ENCODE results near the gene IFRD2.
"Not testable (repeated sequence)": the region's sequence is repeated elsewhere in the genome, so short reads cannot be mapped to it uniquely, and the experiment has no call there.

Gene IFRD2

DNA sequence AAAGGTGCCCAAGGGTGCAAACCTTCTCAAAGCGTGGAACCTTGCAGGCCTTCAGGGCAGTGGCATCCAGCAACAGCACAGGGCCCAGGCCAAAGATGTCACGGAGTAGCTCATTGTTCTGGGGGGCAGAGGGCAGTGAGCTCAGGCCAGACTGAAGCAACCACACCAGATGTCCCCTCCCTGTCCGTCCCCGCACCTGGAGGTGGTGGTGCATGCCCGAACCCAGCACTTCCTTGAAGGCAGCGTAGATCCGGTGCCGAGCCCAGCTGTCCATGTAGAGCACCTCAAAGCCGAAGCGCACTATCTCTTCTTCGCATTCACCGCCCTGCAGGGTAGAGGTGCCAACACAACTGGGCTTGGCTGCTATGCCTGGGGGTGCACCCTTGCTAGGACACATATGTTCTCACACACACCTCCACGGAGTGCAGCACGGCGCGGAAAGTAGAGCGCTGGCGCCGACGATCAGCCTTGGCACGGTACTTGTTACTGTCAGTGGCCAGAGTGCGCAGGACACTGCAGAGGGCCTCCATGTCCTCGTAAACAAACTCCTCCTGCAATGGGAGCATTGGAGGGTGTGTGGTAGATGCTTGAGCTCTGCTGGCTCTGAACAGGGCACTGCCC, 3.7 kb downstream of the IFRD2 start:
- no peak for DNase-seq (ENCODE audit: low read depth)
- TF ChIP-seq, protein P1, sequence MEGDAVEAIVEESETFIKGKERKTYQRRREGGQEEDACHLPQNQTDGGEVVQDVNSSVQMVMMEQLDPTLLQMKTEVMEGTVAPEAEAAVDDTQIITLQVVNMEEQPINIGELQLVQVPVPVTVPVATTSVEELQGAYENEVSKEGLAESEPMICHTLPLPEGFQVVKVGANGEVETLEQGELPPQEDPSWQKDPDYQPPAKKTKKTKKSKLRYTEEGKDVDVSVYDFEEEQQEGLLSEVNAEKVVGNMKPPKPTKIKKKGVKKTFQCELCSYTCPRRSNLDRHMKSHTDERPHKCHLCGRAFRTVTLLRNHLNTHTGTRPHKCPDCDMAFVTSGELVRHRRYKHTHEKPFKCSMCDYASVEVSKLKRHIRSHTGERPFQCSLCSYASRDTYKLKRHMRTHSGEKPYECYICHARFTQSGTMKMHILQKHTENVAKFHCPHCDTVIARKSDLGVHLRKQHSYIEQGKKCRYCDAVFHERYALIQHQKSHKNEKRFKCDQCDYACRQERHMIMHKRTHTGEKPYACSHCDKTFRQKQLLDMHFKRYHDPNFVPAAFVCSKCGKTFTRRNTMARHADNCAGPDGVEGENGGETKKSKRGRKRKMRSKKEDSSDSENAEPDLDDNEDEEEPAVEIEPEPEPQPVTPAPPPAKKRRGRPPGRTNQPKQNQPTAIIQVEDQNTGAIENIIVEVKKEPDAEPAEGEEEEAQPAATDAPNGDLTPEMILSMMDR (conservative IDR thresholded peaks at IDR 0.05; ENCODE audit: low read depth, low read length), result no peak
- H3K4me3 ChIP-seq (ENCODE audit: low read length), result no peak overlapping the region

DNA sequence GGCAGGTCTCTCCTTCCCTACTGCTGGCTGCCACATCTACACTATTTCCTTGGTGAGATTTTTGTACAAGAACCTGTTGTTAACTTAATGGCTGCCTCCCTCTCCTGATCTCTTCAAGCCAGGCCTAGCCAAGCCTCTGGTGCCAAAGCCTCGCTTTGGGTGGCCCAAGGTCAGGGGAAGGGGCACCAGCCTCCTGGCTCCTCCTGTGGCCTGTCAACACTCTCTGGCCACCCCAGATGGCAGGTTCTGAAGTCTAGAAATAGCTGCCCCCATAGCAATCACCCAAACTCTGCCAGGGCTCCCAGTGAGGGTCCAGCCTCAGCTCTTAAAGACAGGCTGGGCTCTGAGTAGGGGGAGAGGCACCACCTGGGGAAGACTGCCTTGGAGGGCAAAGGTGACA, 5.0 kb downstream of the IFRD2 start:
- no peak overlapping the region for H3K4me3 ChIP-seq (ENCODE audit: low read length)
- no peak for DNase-seq (ENCODE audit: low read depth)
- TF ChIP-seq, protein P1 (conservative IDR thresholded peaks at IDR 0.05; ENCODE audit: low read depth, low read length), result no peak

DNA sequence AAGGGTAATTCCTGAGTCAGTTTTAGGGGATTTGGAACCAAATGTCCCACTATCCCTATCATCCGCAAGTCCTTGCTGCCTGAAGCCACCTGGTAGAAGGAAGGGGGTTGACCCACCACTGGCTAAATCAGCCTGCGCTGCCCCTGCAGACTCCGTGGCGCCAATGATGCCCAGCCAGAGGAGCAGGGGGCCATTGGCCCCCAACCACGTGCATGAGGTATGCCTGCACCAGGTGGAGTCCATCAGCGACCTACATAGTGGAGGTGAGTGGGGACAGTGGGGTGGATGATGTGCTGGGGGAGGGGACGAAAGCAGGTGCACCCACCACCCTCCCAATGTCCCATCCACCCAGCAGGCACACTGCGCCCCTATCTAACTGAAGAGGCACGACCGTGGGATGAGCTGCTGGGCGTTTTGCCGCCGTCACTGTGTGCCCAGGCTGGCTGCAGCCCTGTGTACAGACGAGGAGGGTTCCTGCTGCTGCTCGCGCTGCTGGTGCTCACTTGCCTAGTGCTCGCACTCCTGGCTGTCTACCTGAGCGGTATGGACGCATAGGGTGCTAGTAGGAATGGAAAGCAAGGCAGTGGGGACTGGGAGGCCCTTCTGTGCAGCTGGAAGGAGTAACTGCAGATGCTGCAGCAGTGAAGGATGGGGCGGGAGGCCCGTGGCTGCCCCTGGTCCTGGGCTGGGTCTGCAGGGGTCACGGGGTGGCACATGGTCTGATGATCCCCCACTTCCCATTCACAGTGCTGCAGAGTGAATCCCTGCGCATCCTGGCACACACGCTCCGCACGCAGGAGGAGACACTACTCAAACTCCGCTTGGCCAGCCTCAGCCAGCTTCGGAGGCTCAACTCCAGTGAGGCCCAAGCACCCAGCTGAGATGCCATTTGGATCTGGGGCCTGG, 5.7 kb downstream of the IFRD2 start:
- H3K4me3 ChIP-seq (ENCODE audit: low read length), result no peak overlapping the region
- TF ChIP-seq, protein P1 (conservative IDR thresholded peaks at IDR 0.05; ENCODE audit: low read depth, low read length), result no peak
- no peak for DNase-seq (ENCODE audit: low read depth)

DNA sequence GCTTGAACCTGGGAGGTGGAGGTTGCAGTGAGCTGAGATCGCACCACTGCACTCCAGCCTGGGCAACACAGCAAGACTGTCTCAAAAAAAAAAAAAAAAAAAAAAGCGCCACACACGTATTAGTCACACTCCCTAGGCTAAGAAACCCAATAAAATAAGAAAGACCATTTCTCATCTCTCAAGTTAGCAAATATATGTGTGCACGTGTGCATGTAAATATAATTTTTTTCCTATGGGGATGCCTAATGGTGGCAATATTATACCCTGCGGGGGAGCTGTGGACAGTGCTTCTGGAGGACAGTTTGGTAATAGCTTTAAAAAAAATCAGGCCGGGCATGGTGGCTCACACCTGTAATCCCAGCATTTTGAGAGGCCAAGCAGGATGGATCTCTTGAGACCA, 8.1 kb downstream of the IFRD2 start:
- not testable (repeated sequence) for DNase-seq (ENCODE audit: low read depth); H3K4me3 ChIP-seq (ENCODE audit: low read length)

DNA sequence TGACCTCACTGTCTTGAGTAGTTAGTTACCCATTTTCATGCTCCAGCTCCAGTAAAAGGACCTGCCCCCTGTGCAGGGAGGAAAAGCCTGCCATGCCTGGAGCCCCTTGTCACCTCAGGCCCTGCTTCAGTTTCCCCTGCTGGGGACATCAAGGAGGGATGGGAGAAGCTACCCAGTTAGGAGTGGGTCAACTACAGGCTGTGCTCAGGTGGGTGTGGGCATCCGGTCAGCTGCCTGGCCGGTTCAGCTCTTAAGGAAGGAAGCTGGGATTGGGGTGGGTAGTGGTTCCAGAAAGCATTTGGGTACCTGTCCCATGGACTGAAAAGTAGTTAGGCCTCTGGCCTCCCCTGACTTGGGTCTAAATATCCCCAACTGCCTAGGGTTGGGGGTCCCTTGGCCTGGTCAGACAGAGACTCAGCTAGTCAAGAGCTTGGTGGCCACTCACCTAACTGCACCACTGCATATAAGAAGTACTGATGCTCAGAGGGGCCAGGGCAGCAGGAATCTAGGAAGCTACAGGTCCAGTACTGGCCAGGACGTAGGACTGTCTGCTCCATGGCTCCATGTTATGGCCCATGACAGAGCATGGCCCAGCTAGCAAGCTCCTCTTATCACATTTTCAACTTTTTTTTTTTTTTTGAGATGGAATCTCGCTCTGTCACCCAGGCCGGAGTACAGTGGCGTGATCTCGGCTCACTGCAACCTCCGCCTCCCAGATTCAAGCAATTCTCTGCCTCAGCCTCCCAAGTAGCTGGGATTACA, 12.8 kb downstream of the IFRD2 start:
- H3K4me3 ChIP-seq (ENCODE audit: low read length), result no peak overlapping the region
- DNase-seq (ENCODE audit: low read depth), result no peak
- TF ChIP-seq, protein P1 (conservative IDR thresholded peaks at IDR 0.05; ENCODE audit: low read depth, low read length), result no peak

DNA sequence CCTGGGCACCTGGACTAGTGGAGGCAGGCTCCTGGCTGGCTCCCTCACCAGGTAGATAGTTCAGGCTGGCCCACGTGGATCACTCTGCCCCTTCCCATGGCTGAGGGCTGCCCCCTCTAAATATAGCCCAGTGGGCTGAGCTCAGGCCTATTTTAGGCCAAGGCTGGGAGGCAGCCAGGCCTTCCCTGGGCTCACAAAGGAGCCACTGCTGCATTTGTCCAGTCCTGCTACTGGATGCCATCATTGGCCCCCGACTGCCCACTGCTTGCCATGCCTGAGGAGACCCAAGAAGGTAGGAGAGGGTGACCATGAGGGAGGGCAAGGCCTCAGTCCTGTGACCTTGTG, 13.4 kb downstream of the IFRD2 start, which contains the start of gene LSMEM2:
LSMEM2 (plus strand) TSS at position 208 of the 345 bp plus-strand sequence; CDS start at position 235, 27 bp downstream.
- DNase-seq (ENCODE audit: low read depth), result no peak
- H3K4me3 ChIP-seq (ENCODE audit: low read length), result no peak within 1 kb of the TSS
- TF ChIP-seq, protein P1 (conservative IDR thresholded peaks at IDR 0.05; ENCODE audit: low read depth, low read length), result no peak

DNA sequence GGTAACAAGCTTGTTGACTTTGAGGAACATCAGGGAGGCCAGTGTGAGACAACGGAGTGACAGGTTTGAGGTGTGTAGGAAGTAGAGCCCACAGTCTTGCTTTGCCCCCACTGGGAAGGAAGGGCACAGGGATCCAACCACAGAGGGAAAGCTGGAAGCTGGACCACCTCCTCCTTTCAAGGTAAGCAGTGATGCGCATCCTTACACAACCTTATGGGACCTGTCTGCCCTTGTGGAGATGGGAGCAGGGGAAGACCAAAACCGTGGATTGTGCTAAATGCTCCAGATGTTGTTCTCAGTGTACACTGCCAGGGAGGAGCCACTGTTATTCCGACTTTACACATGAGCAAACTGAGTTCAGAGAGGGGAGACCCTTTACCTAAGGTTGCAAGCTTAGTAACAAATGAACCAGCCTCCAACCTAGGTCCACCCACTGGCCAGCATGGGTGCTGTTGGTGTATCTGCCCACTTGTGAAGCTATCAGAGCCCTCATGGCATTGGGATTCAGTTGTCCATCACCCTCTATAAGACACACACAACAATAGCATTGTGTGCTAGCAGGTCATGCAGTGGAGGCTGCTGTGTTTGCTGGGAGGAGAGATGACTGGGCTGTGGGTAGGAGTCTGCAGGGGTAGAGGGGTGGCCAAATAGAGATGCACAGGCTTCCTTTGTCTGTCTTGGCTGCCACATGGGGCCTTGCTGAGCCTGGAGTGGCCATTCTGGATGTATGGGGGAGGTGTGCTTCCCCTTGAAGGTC, 13.9 kb downstream of the IFRD2 start:
- TF ChIP-seq, protein P1 (conservative IDR thresholded peaks at IDR 0.05; ENCODE audit: low read depth, low read length), result no peak
- no peak for DNase-seq (ENCODE audit: low read depth)
- no peak overlapping the region for H3K4me3 ChIP-seq (ENCODE audit: low read length)

All from retinal pigment epithelial cell (primary cell).